Stromal cell of bone marrow (primary cell): ENCODE measurements around the gene HCRT.
"Not testable (repeated sequence)": the region's sequence is repeated elsewhere in the genome, so short reads cannot be mapped to it uniquely, and the experiment has no call there.

ENCODE experiments used
- DNase-seq: peaks from one replicate; pipeline ENCODE4 v3.0.0-alpha.2; 2012; ENCODE audit warnings: low read depth

Gene HCRT, protein sequence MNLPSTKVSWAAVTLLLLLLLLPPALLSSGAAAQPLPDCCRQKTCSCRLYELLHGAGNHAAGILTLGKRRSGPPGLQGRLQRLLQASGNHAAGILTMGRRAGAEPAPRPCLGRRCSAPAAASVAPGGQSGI

DNA sequence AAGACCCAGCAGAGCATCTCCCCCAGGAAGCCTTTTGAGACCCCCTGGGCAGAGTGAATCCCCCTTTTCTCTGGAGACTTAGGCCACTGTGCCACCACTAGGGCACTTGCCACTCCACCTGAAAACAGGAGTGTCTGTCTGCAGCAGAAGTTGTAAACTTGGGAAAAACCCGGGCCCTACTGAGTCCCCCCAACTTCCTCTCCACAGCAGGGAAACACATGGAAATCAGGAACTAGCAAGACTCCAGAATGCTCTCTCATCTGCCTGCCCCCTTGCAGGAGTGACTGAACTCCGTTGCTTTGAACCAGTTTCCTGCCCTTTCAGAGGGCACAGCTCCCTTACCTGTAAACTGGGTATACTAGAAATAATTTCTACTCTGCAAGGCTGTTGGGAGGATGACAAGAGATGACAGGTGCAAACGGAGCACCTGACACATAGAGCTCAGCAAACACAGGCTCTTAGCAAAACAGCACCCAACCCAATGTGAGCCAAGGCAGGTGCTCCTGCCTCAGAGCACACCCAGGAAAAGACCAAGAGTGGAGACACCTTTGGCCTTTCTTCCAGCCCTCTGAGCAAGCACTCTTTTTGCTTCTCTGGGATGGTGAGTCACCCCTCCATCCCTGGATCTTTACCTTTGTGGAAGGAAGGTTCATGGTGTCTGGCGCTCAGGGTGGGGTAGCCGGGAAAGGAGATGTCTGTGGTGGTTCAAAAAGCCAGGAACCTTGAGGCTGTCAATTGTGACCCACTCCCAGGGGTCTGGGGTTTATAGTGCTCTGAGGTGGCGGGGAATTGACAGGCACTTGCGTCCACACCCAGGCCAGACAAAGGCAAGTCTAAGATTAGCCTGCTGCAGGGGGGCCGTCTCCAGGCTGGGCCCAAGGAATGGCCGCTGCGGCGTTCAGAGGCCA lies at the start of gene HCRT:
HCRT (minus strand) TSS at position 740 of the 908 bp plus-strand sequence; CDS start at position 653, 87 bp downstream.
- no peak for DNase-seq

DNA sequence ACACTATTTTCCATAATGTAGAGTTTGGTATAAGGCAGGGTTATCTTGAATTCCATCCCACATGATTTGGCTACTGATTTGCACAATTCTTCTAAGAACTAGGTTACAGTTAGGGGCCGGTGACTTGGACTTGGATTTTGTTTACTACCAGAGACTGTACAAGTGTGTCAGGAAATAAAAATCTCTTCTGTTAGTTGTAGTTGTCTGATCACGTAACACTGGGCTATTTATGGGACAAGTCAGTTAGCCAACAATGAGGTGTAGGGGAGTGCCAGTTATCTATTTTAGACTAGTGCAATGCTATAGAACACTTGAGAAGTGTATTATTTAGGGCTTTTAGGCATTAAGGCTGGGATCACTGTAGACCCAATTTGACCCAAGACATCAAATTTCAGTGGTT lies 48.7 kb upstream of the HCRT start:
- DNase-seq: no peak

DNA sequence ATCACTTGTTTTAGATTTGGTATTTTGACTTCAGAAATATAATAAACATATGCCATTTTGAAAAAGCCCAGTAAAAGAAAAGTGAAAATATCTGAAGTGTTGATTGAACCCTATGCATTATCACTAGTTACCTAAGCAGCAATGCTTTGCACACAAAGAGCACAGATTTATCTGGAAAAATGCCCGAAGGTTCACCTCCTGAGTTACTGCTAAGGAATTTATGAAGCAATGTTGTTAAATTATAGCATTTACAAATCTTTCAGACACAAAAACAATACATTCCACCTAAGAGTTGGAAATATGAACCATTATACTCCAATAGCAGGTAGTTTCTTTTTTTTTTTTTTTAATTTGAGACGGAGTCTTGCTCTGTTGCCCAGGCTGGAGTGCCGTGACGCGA lies 47.9 kb upstream of the HCRT start:
- DNase-seq: no peak

DNA sequence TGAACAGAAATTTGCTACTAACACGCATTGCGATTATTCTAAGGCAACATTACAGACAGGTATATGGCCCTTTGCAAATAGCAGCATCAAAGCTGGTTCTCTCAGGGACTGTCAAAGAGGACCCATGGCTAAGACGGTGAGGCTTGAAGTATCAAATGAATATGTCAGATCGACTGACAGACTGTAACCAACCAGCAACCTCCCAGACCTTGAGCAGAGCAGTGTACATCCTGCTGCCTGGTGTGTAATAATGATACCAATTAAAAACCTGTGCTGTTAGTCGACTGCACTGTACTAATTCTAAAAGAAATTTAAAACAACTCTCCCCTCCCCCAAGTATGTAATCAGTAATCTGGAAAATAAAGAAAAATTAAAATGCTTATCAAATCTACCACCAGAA lies 45.0 kb upstream of the HCRT start:
- DNase-seq: no peak

DNA sequence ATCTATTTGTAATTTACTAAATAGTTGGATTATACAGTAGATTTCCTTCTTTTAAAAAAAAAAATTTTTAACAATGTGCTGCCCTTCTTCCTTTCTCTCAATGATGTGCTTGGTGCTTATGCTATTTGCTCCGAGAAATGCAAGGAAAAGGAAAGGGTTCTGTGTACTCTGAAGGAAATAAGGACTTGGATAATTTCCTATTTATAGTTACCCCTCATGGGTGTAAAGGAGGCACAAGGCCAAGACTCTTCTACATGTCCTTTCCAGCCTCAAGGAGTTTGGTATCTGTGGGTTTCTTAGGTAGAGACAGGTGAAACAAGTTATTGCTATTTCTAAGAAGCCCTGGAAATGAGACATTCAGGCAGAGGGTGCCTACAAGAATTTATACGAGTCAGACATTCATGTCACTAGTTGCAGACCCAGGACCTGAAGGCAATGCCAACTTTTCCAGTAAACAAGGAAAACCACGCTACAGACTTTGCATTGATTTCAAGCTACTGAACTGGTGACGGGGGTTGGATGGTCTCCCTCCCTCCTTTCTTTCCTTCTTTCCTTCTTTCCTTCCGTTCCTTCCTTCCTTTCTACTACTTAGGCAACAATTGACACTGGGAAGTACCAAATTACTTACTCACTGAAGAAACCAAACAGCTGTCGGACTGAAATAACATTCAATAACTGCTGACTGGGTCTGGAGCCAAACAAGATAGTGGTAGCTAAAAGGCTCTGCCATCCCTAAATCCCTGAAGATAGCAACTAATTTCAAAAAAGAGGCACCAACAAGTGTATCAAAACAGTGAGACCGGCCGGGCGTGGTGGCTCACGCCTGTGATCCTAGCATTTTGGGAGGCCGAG lies 42.8 kb upstream of the HCRT start:
- DNase-seq: no peak

DNA sequence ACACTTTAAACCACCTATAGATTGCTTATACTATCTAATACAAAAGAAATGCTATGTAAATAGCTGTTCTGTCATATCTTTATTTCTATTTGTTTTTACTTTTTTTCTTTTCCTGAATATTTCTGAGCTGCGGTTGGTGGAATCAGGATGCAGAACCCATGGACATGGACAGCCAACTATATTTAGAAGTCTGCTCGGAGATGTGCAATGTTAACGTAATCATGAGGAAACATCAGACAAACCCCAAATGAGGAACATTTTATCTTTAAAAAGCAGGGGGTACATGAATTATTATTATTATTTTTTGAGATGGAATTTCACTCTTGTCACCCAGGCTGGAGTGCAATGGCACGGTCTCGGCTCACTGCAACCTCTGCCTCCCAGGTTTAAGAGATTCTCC lies 40.4 kb upstream of the HCRT start:
- DNase-seq: no peak

DNA sequence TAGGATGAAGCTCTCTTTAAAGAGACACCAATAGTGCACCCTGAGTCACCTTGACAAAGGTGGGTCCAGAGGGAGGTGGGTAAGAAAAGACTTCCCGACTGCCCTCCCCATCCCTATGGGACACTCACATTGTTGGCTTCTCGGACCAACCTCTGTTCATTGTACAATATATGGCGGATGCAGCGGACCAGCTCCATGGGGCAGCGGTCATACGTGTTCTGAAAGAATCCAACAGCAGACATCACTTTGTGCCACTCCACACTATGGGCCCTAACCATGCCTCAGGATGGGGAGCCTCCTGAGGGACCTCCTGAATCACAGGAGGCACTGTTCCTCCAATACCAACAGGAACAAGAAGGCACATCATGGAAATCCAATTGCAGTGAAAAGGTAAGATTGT lies 39.4 kb upstream of the HCRT start:
- DNase-seq: no peak

DNA sequence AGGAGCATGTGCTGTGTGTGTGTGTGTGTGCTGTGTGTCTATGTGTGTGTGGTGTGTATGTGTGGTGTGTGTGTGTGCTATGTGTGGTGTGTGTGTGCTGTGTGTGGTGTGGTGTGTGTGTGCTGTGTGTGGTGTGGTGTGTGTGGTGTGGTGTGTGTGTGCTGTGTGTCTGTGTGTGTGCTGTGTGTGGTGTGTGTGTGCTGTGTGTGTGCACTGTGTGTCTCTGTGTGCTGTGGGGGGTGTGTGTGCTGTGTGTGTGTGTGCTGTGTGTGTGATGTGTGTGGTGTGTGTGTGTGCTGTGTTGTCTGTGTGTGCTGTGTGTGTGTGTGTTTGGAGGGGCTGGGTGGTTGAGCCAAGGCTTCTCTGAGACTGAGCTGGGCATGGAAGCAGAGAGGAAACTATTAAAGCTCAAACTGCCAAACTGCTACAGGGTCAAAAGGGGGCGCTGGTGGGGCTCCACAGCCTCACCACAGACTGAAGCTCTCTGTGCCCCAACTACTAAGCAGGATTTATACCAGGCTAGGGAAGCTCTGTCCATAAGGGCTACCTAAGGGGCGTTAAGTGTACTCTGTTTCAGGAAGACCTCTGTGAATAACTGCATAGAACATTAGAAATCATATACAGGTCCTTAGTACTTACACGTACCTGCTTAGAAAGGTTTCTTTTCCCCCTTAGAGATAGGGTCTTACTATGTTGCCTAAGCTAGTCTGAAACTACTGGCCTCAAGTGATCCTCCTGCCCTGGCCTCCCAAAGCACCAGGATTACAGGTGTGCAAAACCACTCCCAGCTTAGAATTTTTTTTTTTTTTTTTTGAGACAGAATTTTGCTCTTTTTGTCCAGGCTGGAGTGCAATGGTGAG lies 36.9 kb upstream of the HCRT start:
- peak; percentile 26 for DNase-seq

DNA sequence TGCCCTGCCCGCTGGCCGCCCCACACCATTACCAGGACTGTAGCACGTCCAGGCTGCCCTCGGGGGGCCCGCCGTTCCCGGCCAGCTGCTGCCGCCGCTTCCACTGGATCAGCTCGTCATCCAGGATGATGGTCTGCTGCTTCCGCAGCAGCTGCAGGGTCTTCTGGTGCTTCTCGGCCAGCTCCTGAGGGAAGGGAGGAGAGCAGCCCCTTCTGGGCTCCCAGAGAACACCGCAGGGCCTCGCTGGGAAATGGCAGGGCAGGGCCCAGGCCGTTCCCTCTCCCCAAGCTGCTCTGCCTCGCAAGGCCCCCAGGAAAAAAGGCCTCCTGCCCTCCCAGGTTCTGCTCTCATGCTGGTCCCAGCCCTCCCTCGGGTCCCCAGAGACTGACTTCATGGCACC lies 34.0 kb upstream of the HCRT start:
- DNase-seq: not testable (repeated sequence)

DNA sequence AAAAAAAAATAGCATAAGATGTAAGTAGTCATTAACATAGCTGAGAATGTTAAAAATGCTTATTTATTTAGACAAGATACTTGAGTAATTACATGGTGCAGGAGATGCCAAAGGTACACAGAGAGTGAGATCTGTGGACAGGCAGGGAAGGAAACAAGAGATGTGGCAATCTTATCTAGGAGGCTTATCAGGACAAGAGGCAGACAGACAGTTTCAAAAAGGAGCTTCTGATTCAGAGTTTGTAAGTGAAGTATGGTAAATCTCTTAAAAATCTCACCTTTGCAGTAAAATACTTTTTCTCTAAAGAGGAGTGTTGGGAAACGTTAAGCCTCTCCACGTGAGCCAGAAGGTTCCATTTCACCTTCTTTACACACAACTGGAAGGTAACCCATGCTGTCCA lies 28.9 kb upstream of the HCRT start:
- DNase-seq: no peak

DNA sequence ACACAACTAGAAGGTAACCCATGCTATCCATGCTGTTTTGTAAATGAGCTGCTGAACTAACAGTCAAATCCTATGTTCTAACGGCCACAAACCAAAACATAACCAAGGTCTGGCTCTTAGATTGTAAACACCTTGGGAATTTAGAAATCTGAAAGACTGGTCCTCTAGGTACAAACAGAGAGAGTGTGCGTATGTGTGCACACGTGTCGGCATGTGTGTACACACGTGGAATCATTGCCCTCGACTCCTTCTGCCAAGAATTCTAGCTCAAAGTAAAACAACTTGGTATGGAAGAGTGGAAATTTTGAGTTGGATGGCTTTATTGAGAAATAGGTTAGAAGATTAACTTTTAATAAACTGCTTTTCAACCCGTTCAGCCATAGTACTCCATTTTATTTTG lies 27.1 kb upstream of the HCRT start:
- peak; percentile 36 for DNase-seq

DNA sequence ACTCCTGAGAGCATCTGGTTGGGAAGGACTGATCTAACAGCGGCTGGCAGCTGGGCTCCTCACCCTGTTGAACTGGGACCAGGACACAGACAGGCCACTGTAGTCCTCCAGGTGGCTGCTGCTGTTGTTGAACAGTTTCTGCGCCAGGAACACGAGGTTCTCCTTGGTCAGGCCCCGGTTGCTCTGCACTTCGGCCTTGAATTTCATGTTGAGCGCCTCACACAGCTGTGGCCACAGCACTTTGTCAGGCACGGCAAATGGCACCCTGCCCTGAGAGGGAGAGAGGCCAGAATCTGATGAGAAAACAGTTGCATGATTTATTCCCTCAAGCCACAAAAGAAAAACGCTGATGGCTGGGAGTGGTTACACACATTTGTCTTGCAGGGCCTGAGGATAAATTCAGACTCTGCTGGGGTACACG lies 26.7 kb upstream of the HCRT start:
- DNase-seq: peak; percentile 73

DNA sequence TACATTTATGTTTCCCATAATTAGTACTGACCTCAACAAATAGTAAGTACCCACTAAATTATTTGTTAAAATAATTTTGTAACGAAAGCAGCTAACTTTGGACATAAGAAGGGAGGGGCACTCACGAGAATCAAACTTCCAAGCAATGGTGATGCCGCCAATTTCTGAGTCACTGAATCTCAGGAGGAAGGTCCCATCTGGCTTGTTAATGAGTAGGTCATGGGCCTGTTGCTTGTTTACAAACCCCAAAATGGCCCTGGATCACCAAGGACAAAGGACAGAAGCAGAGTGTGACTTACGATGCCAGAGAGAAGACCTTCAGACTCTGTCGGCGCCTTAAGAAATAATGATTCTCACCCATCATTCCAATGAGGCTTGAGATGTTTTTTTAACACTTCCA lies 24.8 kb upstream of the HCRT start:
- DNase-seq: peak; percentile 25

DNA sequence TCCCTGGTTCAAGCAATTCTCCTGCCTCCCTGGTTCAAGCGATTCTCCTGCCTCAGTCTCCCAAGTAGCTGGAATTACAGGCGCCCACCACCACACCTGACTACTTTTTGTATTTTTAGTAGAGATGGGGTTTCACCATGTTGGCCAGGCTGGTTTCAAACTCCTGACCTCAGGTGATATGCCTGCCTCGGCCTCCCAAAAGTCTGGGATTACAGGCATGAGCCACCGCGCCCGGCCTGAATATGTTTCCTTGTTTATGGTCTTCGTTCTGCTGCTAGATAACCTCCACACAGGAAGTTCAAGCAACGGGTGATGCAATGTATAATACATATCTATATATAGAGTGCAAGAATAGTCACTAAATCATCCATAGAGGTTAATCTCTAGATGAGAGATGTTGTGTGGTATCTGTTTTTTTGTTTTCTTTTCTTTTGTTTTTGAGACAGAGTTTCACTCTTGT lies 20.9 kb upstream of the HCRT start:
- not testable (repeated sequence) for DNase-seq

DNA sequence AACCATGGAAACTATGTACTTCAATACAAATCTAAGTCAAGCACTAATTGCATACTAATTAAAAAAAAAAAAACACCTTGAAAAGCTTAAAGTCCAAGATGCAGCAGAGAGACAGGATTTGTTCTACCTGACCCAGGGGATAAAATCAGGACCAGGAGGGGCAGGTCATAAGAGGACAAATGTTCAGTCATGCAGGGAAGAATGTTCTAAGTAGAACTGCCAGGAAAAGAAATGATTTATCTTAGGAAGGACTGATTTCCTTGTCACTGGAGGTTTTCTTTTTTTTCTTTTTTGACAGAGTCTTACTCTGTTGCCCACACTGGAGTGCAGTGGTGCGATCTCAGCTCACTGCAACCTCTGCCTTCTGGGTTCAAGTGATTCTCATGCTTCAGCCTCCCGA lies 18.1 kb upstream of the HCRT start:
- no peak for DNase-seq

DNA sequence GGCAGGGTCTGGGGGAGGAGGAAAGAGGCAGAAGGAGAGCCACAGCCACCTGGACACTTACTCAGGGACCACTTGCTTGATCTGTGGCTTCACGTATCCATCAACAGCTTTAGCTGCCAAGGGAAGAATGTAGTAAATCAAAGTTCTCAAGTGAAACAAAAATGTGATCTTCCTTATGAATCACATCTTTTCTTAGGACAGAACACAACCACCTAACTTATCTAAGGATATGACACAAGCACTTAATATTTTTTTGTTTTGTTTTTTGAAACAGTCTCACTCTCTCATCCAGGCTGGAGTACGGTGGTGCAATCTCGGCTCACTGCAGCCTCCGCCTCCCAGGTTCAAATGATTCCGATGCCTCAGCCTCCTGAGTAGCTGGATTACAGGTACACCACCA lies 17.4 kb upstream of the HCRT start:
- DNase-seq: no peak

DNA sequence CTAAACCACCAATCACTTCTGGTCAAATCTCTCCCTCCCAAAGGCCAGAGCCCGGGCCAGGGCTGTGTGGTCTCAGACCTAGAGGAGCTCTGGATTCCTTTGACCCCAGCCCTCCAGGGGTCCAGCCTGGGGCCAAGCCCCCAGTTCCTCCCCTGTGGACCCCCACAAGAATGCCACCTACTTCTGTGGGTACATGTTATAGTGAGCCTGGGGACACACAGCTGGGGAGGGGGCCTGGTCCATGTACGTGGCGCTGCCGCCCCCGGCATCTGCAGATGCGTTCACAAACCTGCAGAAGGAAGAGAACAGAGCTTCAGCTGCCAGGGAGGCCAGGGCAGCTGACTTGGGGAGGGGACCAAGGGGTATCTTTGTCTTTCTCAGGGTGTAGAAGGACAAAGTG lies 16.9 kb upstream of the HCRT start:
- DNase-seq: no peak

DNA sequence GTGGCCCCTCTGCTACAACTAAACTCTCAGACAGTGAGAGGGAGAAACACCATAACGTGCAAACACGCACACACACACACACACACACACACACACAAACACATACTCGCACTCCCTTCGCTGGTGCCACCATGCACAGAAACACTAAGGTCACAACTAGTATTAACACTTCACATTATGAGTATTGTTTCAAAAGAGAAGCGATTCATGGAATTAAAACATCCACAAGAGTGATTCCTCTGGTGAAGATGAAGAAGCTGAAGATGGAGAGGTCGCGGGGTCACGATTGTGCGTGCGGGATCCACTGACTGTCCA lies 16.2 kb upstream of the HCRT start:
- DNase-seq: no peak

DNA sequence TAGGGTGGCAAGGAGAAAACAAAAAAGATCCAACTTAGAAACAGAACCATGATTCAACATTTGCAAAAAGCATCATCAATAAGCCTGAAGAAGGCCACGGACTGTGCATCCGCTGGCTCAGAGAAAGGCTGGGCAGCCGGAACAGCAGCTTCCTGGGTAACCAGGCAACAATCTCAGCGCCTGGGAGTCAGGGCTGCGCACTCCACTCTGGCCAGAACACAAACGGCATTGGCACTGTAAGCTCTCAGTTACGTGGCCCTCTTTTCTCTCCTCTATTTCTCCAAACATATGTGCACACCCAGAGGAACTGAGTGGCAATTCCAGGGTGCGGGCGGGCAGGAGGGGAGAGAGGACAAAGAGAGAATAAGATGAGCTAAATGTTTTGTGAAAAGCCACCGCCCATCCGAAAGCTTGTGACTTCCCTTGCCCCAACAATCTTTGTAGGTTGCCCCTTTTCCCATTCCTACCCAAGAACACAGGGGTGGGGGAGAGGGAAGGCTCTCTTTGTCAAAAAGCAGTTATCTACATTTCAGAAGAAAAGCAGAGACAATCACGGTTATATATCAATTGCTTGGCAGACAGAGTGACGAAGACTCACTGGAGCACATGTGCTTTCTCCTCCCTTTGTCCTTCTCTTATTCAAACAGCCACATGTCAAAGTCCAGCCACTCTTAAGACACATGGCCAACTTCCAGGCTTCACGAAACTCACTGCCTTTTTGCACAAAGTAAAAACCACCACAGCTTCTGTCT lies 15.6 kb upstream of the HCRT start:
- DNase-seq: no peak

DNA sequence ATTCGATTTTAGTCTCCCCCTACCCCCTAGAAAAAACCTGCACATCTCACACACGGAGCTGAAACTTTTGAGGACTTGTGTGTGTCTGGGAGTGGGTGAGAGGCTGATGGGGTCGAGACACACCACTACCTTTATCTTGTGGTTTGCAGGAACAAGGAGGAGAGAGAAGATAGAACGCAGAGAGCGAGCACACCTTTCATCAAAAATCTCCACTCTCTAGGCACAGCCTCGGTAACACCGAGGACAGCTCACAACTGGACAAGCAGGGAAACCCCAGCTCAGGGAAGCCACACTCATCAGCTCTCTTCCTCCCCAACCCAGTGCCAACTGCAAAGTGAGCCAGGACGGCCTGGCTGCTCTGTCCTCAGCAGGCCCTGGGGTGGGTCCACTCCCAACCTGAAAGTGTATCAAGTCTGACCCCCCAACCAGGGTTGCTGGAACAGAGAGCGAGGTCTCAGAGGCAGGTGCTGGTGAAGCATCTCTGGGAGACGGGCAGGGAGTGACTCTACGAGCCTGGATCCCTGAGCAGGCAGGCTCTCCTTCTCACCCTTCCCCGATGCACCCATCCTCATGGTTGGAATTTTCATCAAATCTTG lies 14.3 kb upstream of the HCRT start:
- DNase-seq: no peak

DNA sequence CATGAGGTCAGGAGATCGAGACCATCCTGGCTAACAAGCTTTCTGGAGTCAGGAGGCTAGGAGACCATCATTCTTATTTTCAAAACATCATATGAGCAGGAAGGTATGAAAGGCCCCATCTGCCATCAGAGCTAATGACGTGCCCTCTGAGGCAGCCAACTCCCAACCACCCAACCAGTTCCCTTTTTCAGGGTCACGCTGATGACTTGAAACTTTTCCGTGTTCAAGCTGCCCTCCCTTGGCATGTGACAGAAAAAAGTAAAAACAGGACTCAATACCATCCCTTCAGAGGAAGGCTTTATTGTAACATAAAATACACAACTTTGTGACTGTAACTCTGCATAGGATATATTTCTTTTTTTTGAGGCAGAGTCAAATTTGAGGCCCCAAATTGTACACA lies 13.6 kb upstream of the HCRT start:
- DNase-seq: no peak
